Measurements from ENCODE around the gene INTS3. TPM values are rescaled to one million over a fixed set of nuclear protein-coding genes. Genes with fewer than 3 reads are reported as not detected.

The INTS3 gene
- total and polyA plus RNA-seq, 10 of the 15 experiments (the other 5 are each of a cell fraction or from before 2014, with no cell fraction given) = 12.6 to 87.4 (median 30.8) TPM

DNA sequence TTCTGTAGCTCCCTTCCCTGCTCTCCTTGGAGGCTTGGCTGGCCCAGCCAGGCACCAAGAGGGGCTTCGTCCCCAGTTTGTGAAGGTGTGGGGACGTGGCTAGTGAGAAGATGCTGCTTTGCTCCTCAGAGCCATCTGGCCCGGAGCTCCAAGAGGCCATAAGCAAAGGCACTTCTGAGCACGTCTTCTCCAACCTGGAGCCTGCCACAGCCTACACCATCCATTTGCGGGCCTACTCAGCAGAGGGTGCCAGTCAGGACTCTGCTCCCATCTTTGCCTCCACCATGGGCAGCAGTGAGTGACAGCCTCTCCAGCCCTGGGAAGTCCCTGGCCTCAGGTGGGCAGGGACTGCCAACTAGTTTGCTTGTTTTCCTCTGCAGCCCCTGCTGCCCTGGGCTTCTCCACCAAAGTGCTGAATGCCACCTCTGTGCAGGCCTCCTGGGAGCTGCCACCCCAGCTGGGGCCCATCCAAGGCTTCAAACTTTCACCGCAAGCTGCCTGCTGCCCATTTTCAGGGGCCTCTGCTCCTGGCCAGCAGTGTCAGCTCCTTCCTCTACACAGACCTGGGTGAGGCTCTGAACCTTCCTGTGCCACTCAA, 73.3 kb downstream of the INTS3 start:
- peaks cover 0 to 5% of the 10 kb centered on the region in 2 experiments; a peak in 2 of 4 replicates for H3K36me3 ChIP-seq (ENCODE audit: control insufficient read depth in 2 of 2, insufficient read depth in 2 of 2, low read length in 1 of 2)
- H3K4me2 ChIP-seq (ENCODE audit: control insufficient read depth, insufficient read depth) = no peak overlapping the region
- BruUV-seq (replicated peaks) = no TSS peak
- POLR2A ChIA-PET = interaction anchor here (1.3 kb wide), 1 partner anchor 176 kb away, joined by 6 read pairs; the partner anchor contains the start of gene JTB
- no peak overlapping the region for H3K4me3 ChIP-seq
- TF ChIP-seq NR2C2 (IDR thresholded peaks at IDR 0.05; ENCODE audit: borderline replicate concordance, control insufficient read depth, insufficient read length, low read depth) (no peak), EZH2 (IDR thresholded peaks at IDR 0.05; ENCODE audit: borderline replicate concordance, control insufficient read depth, low read depth, low read length) (no peak), POLR2A (IDR thresholded peaks at IDR 0.05; ENCODE audit: low read depth, low read length) (0 out of 2 replicates have a peak, but pooled peaks have one; percentile 14), LARP7 (IDR thresholded peaks at IDR 0.05) (no peak), MTA3 (IDR thresholded peaks at IDR 0.05; ENCODE audit: borderline replicate concordance, low read length) (no peak)
- TF ChIP-seq, protein P1, sequence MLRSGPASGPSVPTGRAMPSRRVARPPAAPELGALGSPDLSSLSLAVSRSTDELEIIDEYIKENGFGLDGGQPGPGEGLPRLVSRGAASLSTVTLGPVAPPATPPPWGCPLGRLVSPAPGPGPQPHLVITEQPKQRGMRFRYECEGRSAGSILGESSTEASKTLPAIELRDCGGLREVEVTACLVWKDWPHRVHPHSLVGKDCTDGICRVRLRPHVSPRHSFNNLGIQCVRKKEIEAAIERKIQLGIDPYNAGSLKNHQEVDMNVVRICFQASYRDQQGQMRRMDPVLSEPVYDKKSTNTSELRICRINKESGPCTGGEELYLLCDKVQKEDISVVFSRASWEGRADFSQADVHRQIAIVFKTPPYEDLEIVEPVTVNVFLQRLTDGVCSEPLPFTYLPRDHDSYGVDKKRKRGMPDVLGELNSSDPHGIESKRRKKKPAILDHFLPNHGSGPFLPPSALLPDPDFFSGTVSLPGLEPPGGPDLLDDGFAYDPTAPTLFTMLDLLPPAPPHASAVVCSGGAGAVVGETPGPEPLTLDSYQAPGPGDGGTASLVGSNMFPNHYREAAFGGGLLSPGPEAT (IDR thresholded peaks at IDR 0.05; ENCODE audit: low read depth) = no peak
- TF ChIP-seq, protein P2, sequence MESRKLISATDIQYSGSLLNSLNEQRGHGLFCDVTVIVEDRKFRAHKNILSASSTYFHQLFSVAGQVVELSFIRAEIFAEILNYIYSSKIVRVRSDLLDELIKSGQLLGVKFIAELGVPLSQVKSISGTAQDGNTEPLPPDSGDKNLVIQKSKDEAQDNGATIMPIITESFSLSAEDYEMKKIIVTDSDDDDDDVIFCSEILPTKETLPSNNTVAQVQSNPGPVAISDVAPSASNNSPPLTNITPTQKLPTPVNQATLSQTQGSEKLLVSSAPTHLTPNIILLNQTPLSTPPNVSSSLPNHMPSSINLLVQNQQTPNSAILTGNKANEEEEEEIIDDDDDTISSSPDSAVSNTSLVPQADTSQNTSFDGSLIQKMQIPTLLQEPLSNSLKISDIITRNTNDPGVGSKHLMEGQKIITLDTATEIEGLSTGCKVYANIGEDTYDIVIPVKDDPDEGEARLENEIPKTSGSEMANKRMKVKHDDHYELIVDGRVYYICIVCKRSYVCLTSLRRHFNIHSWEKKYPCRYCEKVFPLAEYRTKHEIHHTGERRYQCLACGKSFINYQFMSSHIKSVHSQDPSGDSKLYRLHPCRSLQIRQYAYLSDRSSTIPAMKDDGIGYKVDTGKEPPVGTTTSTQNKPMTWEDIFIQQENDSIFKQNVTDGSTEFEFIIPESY (IDR thresholded peaks at IDR 0.05) = no peak
- H2AFZ ChIP-seq (ENCODE audit: control insufficient read depth, low read depth, low read length) = no peak overlapping the region
- H3K79me2 ChIP-seq (ENCODE audit: control insufficient read depth, insufficient read depth, low read length) = peaks cover 3% of the 10 kb centered on the region; the same call in 1 of the 2 replicates
- H3K9ac ChIP-seq (ENCODE audit: control insufficient read depth, insufficient read depth, low read length) = no peak overlapping the region
- H3K4me1 ChIP-seq (ENCODE audit: control insufficient read depth, insufficient read depth, low read length) = peaks cover 32% of the 10 kb centered on the region
- H4K20me1 ChIP-seq (ENCODE audit: control insufficient read depth, insufficient read depth) = no peaks in the 10 kb centered on the region
- DNase-seq (ENCODE audit: low read depth, low spot score) (no peak), FAIRE-seq (no peak), ATAC-seq (no peak)
- in situ Hi-C loops (cut with MboI) = no loop called here
- SMC1A ChIA-PET (ENCODE audit: uncharacterized antibody, unreplicated experiment) = interaction anchor here (0.6 to 2.5 kb wide), 5 partner anchors 14 to 186 kb away, joined by 3 to 13 read pairs (median 3); partner anchors contain the start of gene RAB13
- CTCF ChIA-PET = interaction anchor here (0.9 to 1.7 kb wide), 4 partner anchors 16 to 186 kb away, joined by 3 to 9 read pairs (median 4); partner anchors contain the start of genes RAB13 and SLC39A1
- no peaks in the 10 kb centered on the region for H3K9me3 ChIP-seq (replicated peaks; ENCODE audit: control insufficient read depth, insufficient read depth, low read length)
- RAD21 ChIA-PET (ENCODE audit: unreplicated experiment) = interaction anchor here (0.6 to 1.0 kb wide), 2 partner anchors 121 to 422 kb away, joined by 3 read pairs; no protein-coding TSS in a partner anchor
- intact Hi-C loops (cut with micrococcal nuclease; ENCODE audit: unreplicated experiment) = no loop called here
- H3K27me3 ChIP-seq (replicated peaks in 1 of 2; ENCODE audit: control insufficient read depth in 2 of 2, insufficient read depth in 2 of 2, low read length in 1 of 2) = no peaks in the 10 kb centered on the region
- WGBS (ENCODE audit: insufficient coverage, insufficient replicate concordance, low lambda C conversion rate, missing lambda C conversion rate) = 94% methylated on average over 6 of the region's 6 CpGs
- H3K27ac ChIP-seq (ENCODE audit: control insufficient read depth, insufficient read depth) = no peak overlapping the region

Measured in GM12878 (cell line).